CD4-positive, CD25-positive, alpha-beta regulatory T cell (primary cell): ENCODE results near the gene PLK5. TPM values are rescaled to one million over a fixed set of nuclear protein-coding genes. Genes with fewer than 3 reads are reported as not detected.

Experiments
- ATAC-seq, 2 donors: fragments of 150-1000 bp; cut with Tn5 transposase; one replicate each; pipeline ENCODE4 v1.10.0; 2021; ENCODE audit warnings: low read depth in 2 of 2, moderate number of reproducible peaks in 2 of 2, moderate library complexity in 1 of 2
- DNase-seq, 3 donors: peaks; one replicate each; pipeline versions ENCODE4 v3.0.0 to v3.0.0-alpha.2; 2012 to 2022; ENCODE audit warnings: mixed read lengths in 1 of 3
- H3K27ac ChIP-seq: one replicate; pipeline ENCODE4 v1.7.0; 2013; ENCODE audit warnings: mild to moderate bottlenecking, low read length; ENCODE audit not compliant: insufficient read depth, poor library complexity, severe bottlenecking
- H3K27me3 ChIP-seq: one replicate; pipeline ENCODE4 v1.7.0; 2013; ENCODE audit warnings: low read length; ENCODE audit not compliant: control insufficient read depth, insufficient read depth
- H3K36me3 ChIP-seq: one replicate; pipeline ENCODE4 v1.7.0; 2013; ENCODE audit warnings: mild to moderate bottlenecking, low read length, moderate library complexity; ENCODE audit not compliant: control insufficient read depth, insufficient read depth
- H3K4me1 ChIP-seq: 2 replicates; pipeline ENCODE4 v1.7.0; 2013; ENCODE audit warnings: mild to moderate bottlenecking, low read length; ENCODE audit not compliant: insufficient read depth, control insufficient read depth, poor library complexity, severe bottlenecking
- H3K4me3 ChIP-seq: one replicate; pipeline ENCODE4 v1.7.0; 2013; ENCODE audit warnings: low read depth, mild to moderate bottlenecking, low read length, moderate library complexity
- H3K9me3 ChIP-seq, 2 experiments: 1 replicate in 1 of 2; 2 replicates in 1 of 2; pipeline ENCODE4 v1.7.0; 2013; ENCODE audit warnings: low read length in 2 of 2, mild to moderate bottlenecking in 1 of 2, moderate library complexity in 1 of 2; ENCODE audit not compliant: control insufficient read depth in 2 of 2
- H3K27ac Mint-ChIP-seq, 3 donors: one replicate each; pipeline ENCODE4 v1.8.0; 2020 to 2022; ENCODE audit warnings: mild to moderate bottlenecking in 3 of 3, mixed read lengths in 3 of 3, moderate library complexity in 2 of 3
- H3K27me3 Mint-ChIP-seq: one replicate; pipeline ENCODE4 v1.8.0; 2022; ENCODE audit warnings: mild to moderate bottlenecking, mixed read lengths
- H3K36me3 Mint-ChIP-seq: one replicate; pipeline ENCODE4 v1.8.0; 2020; ENCODE audit warnings: mixed read lengths
- H3K4me1 Mint-ChIP-seq, 4 donors: one replicate each; pipeline ENCODE4 v1.8.0; 2020 to 2022; ENCODE audit warnings: mixed read lengths in 4 of 4, mild to moderate bottlenecking in 1 of 4
- H3K4me3 Mint-ChIP-seq, 4 donors: one replicate each; pipeline ENCODE4 v1.8.0; 2020 to 2022; ENCODE audit warnings: mild to moderate bottlenecking in 4 of 4, mixed read lengths in 4 of 4, moderate library complexity in 3 of 4
- H3K9me3 Mint-ChIP-seq, 7 donors: one replicate each; pipeline ENCODE4 v1.8.0; 2020 to 2022; ENCODE audit warnings: mixed read lengths in 7 of 7, mild to moderate bottlenecking in 3 of 7, moderate library complexity in 2 of 7
- polyA plus RNA-seq, 4 donors: library from polyadenylated mRNA; unstranded; fragments of 300-500 nt; fragmentation: Illumina TruSeq; gene quantifications; one replicate each; pipeline ENCODE4 v1.2.3, GENCODE V29; 2021
- total RNA-seq: library from RNA; stranded (reverse); gene quantifications from one replicate; pipeline ENCODE4 v1.2.3, GENCODE V29; 2022

PLK5 gene
- total and polyA plus RNA-seq, 5 donors from 2014 or later = not detected

DNA sequence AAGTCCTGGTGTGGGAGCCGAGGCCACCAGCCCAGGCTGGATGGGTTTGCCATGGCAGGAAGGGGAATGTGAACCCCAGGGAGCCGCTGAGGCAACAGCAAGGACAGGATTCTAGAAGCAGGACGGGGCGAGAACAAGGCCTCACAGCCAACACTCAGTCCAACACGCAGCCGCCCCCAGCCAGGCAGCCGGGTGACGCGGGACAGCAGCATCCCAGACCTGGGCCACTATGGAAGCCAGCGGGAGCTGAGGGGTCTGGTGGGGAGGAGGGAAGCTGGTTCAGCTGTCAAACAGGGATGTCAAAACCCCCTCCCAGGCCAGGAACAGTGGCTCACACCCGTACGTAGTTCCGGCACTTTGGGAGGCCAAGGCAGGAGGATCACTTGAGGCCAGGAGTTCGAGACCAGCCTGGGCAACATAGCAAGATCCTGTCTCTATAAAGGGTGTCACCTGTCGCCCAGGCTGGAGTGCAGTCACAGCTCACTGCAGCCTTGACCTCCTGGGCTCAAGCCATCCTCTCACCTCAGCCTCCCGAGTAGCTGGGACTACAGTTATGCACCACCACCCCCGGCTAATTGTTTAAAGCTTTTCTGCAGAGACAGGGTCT lies 37.5 kb downstream of the PLK5 start:
- Mint-ChIP-seq H3K36me3 (no peaks in the 10 kb centered on the region), H3K4me1 (no peaks in the 10 kb centered on the region), H3K27me3 (peaks cover 4% of the 10 kb centered on the region), H3K9me3 (peaks cover 0 to 1% (median 0%) of the 10 kb centered on the region in 7 donors), H3K27ac (no peak overlapping the region), H3K4me3 (no peak overlapping the region)
- no peak for DNase-seq
- Histone ChIP-seq H3K4me1 (no peaks in the 10 kb centered on the region), H3K27ac (no peak overlapping the region), H3K27me3 (no peaks in the 10 kb centered on the region), H3K36me3 (no peaks in the 10 kb centered on the region), H3K4me3 (no peak overlapping the region), H3K9me3 (no peaks in the 10 kb centered on the region)
- ATAC-seq = no peak

DNA sequence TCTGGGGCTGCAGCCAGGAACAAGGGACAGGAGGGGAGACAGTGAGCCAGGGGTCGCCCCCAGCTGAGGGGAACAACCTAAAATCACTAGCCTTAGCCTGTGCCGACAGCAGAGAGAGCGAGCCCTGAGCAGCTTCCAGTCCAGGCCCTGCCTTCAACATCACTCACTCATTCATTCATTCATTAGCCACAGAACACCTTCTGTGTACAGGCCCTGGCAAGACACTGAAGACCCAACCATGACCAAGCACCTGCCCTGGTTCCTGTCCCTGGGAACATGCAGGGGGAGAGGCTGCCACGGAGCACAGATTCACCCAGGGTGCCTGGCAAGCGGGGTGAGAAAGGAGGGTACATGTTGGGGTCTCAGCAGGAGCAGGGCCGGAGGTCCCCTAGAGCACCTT lies 39.4 kb downstream of the PLK5 start:
- H3K27me3 ChIP-seq = no peaks in the 10 kb centered on the region
- H3K27ac ChIP-seq = no peak overlapping the region
- Mint-ChIP-seq H3K4me3 (peak overlapping the region in 2 of 4 donors; percentile 56 to 68), H3K36me3 (no peaks in the 10 kb centered on the region), H3K9me3 (peaks cover 0 to 1% (median 0%) of the 10 kb centered on the region in 7 donors), H3K4me1 (no peaks in the 10 kb centered on the region), H3K27ac (no peak overlapping the region), H3K27me3 (peaks cover 4% of the 10 kb centered on the region)
- no peak for ATAC-seq
- H3K4me3 ChIP-seq = no peak overlapping the region
- H3K4me1 ChIP-seq = peaks cover 4% of the 10 kb centered on the region
- H3K36me3 ChIP-seq = no peaks in the 10 kb centered on the region
- no peaks in the 10 kb centered on the region for H3K9me3 ChIP-seq
- DNase-seq = no peak

DNA sequence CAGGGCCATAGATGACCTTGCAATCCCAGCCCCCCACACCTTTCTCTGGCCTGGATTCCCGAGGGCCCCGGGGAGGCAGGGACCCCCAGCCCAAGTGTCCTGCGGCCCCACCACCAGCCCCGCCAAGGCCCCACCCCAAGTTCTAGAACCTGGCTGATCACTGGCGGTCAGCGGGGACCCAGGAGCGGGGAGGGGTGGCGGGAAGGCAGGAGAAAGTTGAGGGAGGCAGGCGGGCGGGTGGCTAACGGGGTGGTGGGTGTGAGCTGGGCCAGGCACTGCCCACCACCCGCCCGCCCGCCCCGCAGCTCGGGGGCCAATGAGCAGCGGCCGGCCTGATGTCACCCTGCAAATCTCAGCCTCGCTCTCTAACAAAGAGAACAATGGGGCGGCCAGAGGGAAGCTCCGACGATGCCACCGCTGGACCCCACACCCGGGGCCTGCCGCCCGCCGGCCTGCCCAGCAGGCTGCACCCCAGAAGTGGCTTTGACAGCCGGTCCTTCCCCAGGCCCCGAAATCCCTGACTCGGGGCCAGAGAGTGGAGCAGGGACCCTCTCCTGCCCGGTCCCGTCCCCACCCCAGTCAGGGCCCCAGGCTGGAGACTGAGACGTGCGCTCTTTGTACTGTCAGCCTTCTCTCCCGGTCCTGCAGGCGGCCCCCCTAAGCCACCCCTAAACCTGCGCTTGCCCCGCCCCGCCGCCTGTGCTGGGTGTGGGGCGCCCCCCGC lies 42.7 kb downstream of the PLK5 start:
- H3K36me3 ChIP-seq = no peaks in the 10 kb centered on the region
- H3K4me1 ChIP-seq = peaks cover 9% of the 10 kb centered on the region
- no peak for DNase-seq
- no peaks in the 10 kb centered on the region for H3K9me3 ChIP-seq
- H3K4me3 Mint-ChIP-seq = no peak overlapping the region
- no peaks in the 10 kb centered on the region for H3K36me3 Mint-ChIP-seq
- H3K27ac Mint-ChIP-seq = no peak overlapping the region
- no peak overlapping the region for H3K4me3 ChIP-seq
- H3K27me3 ChIP-seq = no peaks in the 10 kb centered on the region
- H3K9me3 Mint-ChIP-seq = peaks cover 0 to 2% (median 0%) of the 10 kb centered on the region in 7 donors
- ATAC-seq = no peak
- H3K4me1 Mint-ChIP-seq = peaks cover 0 to 2% (median 0%) of the 10 kb centered on the region in 4 donors
- H3K27ac ChIP-seq = no peak overlapping the region
- H3K27me3 Mint-ChIP-seq = peaks cover 21% of the 10 kb centered on the region

DNA sequence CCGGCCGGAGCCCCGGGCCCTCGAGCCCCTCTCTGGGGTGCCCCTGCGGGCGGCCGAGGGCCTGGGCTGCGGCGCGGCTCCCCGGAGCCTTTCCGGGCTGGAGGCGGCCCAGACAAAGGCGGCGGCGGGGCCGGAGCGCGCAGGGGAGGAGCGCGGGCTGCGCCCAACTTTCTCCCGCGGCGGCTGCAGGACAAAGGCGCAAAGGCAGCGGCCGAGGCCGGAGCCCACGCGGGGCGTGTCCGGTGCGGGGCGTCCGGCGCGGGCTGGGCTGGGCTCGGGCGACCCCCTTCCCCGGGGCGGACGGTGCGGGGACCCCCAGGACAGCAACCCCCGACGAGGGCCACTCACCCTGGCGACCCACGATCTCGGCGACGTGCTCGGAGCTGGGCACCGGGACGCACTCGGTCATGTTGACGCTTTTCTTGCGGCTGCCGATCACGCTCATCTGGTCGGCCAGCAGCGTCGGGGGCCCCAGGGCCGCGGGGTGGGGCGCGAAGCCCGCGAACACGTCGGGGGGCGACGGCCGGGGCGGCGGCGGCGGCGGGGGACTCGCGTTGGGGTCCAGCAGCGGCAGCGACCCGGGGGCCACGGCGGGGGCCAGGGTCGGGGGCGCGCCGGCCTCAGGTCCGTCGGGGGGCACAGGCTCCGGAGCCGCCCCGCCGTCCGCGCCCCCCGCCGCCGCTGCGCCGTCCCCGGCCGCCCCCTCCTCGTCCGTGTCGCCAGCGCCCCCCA lies 43.4 kb downstream of the PLK5 start:
- Histone ChIP-seq H3K27me3 (no peaks in the 10 kb centered on the region), H3K9me3 (no peaks in the 10 kb centered on the region), H3K36me3 (no peaks in the 10 kb centered on the region), H3K27ac (no peak overlapping the region), H3K4me1 (peaks cover 9% of the 10 kb centered on the region), H3K4me3 (no peak overlapping the region)
- ATAC-seq (no peak), DNase-seq (no peak)
- H3K27ac Mint-ChIP-seq = no peak overlapping the region
- peaks cover 0 to 2% (median 0%) of the 10 kb centered on the region in 4 donors for H3K4me1 Mint-ChIP-seq
- H3K9me3 Mint-ChIP-seq = peaks cover 0 to 2% (median 0%) of the 10 kb centered on the region in 7 donors
- H3K27me3 Mint-ChIP-seq = peaks cover 22% of the 10 kb centered on the region
- peak overlapping the region in 1 of 4 donors; percentile 55 for H3K4me3 Mint-ChIP-seq
- H3K36me3 Mint-ChIP-seq = no peaks in the 10 kb centered on the region

DNA sequence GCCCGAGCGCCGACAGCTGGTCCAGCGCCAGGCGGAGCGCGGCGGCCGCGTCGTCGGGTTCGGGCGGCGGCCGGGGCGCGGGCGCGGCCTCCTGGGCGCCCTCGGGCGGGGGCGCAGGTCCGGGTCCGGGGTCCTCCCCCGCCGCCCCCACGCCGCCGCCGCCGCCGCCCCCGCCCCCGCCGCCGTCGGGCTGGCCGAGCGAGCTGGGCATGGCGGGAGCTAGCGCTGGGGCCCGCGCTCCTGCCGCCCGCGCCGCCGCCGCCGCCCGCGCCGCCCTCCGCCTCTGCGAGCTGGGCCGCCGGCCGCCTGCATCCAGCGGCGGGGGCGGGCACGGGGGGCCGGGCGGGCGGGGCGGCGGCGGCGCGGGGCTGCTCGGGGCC lies 44.0 kb downstream of the PLK5 start:
- Histone ChIP-seq H3K36me3 (no peaks in the 10 kb centered on the region), H3K4me3 (no peak overlapping the region), H3K27ac (no peak overlapping the region), H3K4me1 (peaks cover 9% of the 10 kb centered on the region), H3K9me3 (no peaks in the 10 kb centered on the region), H3K27me3 (no peaks in the 10 kb centered on the region)
- ATAC-seq = peak in 1 of 2 donors; percentile 10
- peaks cover 22% of the 10 kb centered on the region for H3K27me3 Mint-ChIP-seq
- peaks cover 0 to 2% (median 0%) of the 10 kb centered on the region in 4 donors for H3K4me1 Mint-ChIP-seq
- no peak for DNase-seq
- no peak overlapping the region for H3K27ac Mint-ChIP-seq
- no peak overlapping the region for H3K4me3 Mint-ChIP-seq
- no peaks in the 10 kb centered on the region for H3K36me3 Mint-ChIP-seq
- H3K9me3 Mint-ChIP-seq = peaks cover 0 to 2% (median 0%) of the 10 kb centered on the region in 7 donors

DNA sequence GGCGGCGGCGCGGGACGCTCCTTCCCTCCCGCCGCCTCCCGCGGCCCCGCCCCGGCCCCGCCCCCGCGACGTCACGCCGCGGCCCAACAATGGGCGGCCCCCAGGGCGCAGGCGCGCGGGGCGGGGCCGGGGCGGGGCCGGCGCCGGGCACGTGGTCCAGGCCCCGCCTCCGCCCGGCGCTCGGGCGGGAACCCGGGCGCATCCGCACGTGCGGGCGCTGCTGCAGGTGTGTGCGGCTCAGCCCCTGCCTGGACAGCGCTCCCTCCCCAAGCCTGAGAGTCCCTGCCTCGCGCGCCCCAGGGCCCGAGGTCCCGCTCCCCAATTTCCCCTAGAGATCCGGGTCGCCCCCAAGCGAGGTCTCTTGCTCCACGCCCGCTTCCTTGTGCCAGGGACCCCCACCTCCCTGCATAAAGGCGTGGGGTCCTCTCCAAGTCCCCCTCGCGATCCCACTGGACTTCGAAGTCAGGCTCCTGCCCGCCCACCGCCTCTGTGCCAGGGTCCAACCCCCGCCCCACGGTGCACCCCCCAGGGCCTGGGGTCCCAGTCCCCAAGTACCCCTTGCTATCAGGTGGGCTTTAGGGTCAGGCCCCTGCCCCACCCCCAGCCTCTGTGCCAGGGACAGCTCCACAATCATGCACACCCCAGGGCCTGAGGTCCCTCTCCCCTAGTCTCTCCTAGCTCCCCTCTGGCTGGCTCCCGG lies 44.6 kb downstream of the PLK5 start, which contains the start of gene MEX3D:
Gene MEX3D (minus strand): TSS at position 6 of the 700 bp plus-strand sequence. CDS start 267 bp downstream, outside the sequence.
- Histone ChIP-seq H3K36me3 (no peaks in the 10 kb centered on the region), H3K27ac (no peak within 1 kb of the TSS), H3K27me3 (no peaks in the 10 kb centered on the region), H3K4me1 (peaks cover 9% of the 10 kb centered on the region), H3K9me3 (no peaks in the 10 kb centered on the region), H3K4me3 (no peak within 1 kb of the TSS)
- H3K27ac Mint-ChIP-seq = no peak within 1 kb of the TSS
- peak; percentile 73 to 81 (median 79) for DNase-seq
- H3K4me1 Mint-ChIP-seq = peaks cover 0 to 2% (median under 1%) of the 10 kb centered on the region in 4 donors
- H3K4me3 Mint-ChIP-seq = peak within 1 kb of the TSS; percentile 38 to 61 (median 46)
- ATAC-seq = peak; percentile 85 to 89
- H3K27me3 Mint-ChIP-seq = peaks cover 22% of the 10 kb centered on the region
- H3K36me3 Mint-ChIP-seq = no peaks in the 10 kb centered on the region
- H3K9me3 Mint-ChIP-seq = peaks cover 0 to 2% (median 0%) of the 10 kb centered on the region in 7 donors

DNA sequence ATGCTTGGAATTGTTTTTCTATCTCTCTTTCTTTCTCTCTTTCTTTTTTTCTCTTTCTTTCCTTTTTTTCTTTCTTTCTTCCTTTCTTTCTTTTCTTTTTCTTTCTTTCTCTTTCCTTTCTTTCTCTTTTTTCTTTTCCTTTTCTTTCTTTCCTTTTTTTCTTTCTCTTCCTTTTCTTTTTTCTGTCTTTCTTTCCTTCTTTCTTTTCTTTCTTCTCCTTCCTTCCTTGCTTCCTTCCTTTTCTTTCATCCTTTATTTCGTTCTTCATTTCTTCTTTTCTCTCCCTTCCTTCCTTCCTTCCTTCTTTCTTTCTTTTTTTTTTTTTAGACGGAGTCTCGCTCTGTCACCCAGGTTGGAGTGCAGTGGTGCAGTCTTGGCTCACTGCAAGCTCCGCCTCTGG lies 46.1 kb downstream of the PLK5 start:
- peak overlapping the region in 3 of 4 donors; percentile 61 to 77 (median 76) for H3K4me3 Mint-ChIP-seq
- peaks cover 18% of the 10 kb centered on the region for H3K27me3 Mint-ChIP-seq
- Histone ChIP-seq H3K27me3 (no peaks in the 10 kb centered on the region), H3K4me3 (no peak overlapping the region), H3K9me3 (no peaks in the 10 kb centered on the region), H3K27ac (no peak overlapping the region), H3K36me3 (no peaks in the 10 kb centered on the region), H3K4me1 (peaks cover 9% of the 10 kb centered on the region)
- H3K36me3 Mint-ChIP-seq = no peaks in the 10 kb centered on the region
- no peak for ATAC-seq
- H3K4me1 Mint-ChIP-seq = peaks cover 0 to 2% (median under 1%) of the 10 kb centered on the region in 4 donors
- H3K27ac Mint-ChIP-seq = peak overlapping the region in 2 of 3 donors; percentile 55 to 69
- DNase-seq = no peak
- peaks cover 0 to 2% (median 0%) of the 10 kb centered on the region in 7 donors for H3K9me3 Mint-ChIP-seq
